Cardiac fibroblast (primary cell): ENCODE results near the gene INTS2.

Experiments
- DNase-seq, 2 donors: peaks; one replicate each; pipeline versions ENCODE4 v3.0.0 to v3.0.0-alpha.2; 2010; ENCODE audit warnings: low read depth in 2 of 2
- H3K4me3 ChIP-seq, 2 donors: replicated peaks in 1 of 2; 1 replicate in 1 of 2; 2 replicates in 1 of 2; pipeline ENCODE4 v1.5.1; 2011; ENCODE audit warnings: low read depth in 2 of 2, low read length in 2 of 2, mild to moderate bottlenecking in 2 of 2, moderate library complexity in 1 of 2
- TF ChIP-seq, protein P1 (sequence below): IDR thresholded peaks from one replicate; pipeline ENCODE4 v1.5.1; 2011; ENCODE audit warnings: low read depth, mild to moderate bottlenecking, low read length, inconsistent platforms

INTS2 gene, protein sequence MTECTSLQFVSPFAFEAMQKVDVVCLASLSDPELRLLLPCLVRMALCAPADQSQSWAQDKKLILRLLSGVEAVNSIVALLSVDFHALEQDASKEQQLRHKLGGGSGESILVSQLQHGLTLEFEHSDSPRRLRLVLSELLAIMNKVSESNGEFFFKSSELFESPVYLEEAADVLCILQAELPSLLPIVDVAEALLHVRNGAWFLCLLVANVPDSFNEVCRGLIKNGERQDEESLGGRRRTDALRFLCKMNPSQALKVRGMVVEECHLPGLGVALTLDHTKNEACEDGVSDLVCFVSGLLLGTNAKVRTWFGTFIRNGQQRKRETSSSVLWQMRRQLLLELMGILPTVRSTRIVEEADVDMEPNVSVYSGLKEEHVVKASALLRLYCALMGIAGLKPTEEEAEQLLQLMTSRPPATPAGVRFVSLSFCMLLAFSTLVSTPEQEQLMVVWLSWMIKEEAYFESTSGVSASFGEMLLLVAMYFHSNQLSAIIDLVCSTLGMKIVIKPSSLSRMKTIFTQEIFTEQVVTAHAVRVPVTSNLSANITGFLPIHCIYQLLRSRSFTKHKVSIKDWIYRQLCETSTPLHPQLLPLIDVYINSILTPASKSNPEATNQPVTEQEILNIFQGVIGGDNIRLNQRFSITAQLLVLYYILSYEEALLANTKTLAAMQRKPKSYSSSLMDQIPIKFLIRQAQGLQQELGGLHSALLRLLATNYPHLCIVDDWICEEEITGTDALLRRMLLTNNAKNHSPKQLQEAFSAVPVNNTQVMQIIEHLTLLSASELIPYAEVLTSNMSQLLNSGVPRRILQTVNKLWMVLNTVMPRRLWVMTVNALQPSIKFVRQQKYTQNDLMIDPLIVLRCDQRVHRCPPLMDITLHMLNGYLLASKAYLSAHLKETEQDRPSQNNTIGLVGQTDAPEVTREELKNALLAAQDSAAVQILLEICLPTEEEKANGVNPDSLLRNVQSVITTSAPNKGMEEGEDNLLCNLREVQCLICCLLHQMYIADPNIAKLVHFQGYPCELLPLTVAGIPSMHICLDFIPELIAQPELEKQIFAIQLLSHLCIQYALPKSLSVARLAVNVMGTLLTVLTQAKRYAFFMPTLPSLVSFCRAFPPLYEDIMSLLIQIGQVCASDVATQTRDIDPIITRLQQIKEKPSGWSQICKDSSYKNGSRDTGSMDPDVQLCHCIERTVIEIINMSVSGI

DNA sequence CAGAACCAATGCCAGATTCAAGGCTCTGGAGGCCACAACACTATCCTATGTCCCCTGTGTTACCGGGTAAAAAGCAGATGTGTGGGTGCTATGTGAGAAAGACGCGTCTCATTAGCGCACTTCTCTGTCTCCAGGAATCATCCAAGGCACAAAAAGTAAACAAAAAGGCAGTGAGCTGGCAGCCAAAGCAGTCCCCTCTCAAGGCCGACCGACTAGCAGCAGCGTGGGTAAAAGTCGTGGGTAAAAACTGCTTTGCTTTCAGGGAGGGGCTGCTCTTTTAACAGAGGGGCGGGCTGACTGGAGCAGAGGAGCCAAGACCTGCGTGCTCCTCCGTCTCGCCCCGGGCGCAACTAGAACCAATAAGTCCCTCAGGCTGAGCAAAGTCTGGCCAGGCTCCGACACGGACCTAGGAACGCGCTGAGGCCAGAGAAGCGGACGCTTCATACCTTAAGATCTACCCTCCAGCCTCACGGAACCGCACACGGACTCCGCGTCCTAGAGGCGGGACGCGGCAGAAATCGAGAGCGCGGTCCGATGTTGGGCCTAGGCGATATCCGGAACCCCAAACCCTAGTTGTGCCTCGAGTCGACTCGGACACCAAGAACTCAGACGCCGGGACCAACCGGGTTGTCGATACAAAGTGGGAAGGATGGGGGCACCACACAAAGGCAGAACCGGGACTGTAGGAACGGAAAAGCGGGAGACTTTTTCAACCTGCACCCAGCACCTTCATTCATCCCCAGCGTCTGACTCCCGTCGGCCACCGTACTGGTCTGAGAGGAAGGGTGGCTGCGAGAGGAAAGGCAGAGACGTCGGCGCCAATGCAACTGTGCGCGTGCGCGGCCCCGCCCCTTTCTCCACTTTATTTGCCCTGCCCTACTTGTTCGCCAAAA, at the start of gene INTS2:
TSS of gene INTS2 (minus strand) at position 775 of the 893 bp plus-strand sequence. CDS start 1,338 bp downstream, outside the sequence.
- DNase-seq = peak; percentile 97
- TF ChIP-seq, protein P1, sequence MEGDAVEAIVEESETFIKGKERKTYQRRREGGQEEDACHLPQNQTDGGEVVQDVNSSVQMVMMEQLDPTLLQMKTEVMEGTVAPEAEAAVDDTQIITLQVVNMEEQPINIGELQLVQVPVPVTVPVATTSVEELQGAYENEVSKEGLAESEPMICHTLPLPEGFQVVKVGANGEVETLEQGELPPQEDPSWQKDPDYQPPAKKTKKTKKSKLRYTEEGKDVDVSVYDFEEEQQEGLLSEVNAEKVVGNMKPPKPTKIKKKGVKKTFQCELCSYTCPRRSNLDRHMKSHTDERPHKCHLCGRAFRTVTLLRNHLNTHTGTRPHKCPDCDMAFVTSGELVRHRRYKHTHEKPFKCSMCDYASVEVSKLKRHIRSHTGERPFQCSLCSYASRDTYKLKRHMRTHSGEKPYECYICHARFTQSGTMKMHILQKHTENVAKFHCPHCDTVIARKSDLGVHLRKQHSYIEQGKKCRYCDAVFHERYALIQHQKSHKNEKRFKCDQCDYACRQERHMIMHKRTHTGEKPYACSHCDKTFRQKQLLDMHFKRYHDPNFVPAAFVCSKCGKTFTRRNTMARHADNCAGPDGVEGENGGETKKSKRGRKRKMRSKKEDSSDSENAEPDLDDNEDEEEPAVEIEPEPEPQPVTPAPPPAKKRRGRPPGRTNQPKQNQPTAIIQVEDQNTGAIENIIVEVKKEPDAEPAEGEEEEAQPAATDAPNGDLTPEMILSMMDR = no peak
- H3K4me3 ChIP-seq = peak within 1 kb of the TSS; percentile 76 to 81

DNA sequence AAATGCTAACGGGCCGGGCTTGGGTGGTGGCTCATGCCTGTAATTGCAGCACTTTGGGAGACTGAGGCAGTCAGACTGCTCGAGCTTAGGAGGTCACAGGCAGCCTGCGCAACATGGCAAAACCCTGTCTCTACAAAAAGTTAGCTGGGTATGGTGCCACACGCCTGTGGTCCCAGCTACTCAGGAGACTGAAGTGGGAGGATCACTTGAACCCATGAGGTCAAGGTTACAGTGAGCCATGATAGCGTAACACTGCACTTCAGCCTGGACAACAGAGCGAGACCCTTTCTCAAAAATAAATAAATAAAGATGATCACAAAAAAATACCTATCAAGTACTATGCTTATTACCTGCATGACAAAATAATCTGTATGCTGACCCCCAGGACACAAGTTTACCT, 46.3 kb upstream of the INTS2 start:
- TF ChIP-seq, protein P1 = no peak
- DNase-seq = no peak
- no peak overlapping the region for H3K4me3 ChIP-seq

DNA sequence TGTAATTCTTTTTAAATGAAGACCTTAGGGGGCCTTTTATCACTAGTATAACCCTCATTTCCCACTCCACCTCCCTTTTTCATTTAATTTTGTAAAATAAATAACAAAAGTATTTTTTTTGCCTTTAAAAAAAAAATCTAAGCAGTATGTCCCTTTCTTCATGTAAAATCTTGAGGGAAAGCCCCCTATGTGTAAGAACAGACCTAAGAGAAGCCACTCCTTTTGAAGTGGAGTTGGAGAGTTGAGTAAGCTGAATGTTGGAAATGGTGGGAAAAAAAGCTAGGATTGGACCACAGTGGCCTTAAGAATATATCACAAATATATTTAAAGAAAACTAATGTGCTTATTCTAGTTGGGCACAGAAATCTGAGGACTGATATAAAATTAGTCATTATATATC, 44.5 kb upstream of the INTS2 start:
- no peak overlapping the region for H3K4me3 ChIP-seq
- TF ChIP-seq, protein P1 = no peak
- no peak for DNase-seq

DNA sequence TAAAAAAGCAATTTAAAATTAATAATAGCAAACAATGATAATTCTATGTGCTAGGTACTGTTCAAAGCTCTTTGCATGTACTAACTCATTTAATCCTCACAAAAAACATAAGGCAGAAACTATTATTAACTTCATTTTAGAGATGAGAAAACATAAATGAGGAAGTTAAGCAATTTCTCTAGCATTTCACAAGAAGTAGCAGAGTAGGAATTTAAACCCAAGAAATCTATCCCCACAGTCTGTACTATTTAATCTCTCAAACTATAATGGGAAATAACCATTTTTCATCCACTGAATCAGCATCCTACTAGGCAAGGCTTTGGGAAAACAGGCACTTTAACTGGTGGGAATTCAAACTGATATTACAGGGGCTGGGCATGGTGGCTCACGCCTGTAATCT, 42.2 kb upstream of the INTS2 start:
- TF ChIP-seq, protein P1 = no peak
- no peak for DNase-seq
- no peak overlapping the region for H3K4me3 ChIP-seq

DNA sequence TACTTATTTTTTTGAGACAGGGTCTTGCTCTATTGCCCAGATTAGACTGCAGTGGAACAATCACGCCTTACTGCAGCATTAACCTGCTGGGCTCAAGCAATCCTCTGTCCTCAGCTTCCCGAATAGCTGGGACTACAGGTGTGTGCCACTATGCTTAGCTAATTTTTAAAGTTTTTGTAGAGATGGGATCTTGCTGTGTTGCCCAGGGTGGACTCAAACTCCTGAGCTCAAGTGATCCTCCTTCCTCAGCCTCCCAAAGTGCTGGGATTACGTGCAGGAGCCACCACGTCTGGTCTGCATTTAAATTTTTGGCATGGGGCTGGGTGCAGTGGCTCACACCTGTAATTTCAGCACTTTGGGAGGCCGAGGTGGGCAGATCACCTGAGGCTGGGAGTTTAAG, 41.0 kb upstream of the INTS2 start:
- TF ChIP-seq, protein P1 = no peak
- no peak overlapping the region for H3K4me3 ChIP-seq
- no peak for DNase-seq

DNA sequence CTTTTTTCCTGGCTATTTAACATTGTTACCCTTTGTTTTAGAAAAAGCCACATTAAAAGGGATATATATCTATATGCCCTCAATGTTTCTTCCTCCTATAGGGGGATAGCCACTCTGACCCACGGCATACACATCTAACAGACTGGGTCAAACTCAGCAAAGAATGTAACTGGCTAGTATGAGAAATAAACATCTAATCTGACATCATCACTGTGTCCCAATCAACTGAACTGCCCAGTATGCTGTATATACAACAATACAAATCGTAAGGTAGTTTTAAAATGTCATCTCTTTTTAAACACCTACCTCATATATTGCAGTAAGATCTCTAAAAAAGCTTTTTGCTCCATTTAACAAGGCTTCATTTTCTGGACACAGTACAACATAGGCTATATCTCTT, 39.9 kb upstream of the INTS2 start:
- H3K4me3 ChIP-seq = no peak overlapping the region
- TF ChIP-seq, protein P1 = no peak
- no peak for DNase-seq
